Measurements from ENCODE around the gene PAWR. TPM values are rescaled to one million over a fixed set of nuclear protein-coding genes. Genes with fewer than 3 reads are reported as not detected.
"Not testable (repeated sequence)": the region's sequence is repeated elsewhere in the genome, so short reads cannot be mapped to it uniquely, and the experiment has no call there.

PAWR gene
- total RNA-seq, 1 donor from 2014 or later, result 27.7 TPM

DNA sequence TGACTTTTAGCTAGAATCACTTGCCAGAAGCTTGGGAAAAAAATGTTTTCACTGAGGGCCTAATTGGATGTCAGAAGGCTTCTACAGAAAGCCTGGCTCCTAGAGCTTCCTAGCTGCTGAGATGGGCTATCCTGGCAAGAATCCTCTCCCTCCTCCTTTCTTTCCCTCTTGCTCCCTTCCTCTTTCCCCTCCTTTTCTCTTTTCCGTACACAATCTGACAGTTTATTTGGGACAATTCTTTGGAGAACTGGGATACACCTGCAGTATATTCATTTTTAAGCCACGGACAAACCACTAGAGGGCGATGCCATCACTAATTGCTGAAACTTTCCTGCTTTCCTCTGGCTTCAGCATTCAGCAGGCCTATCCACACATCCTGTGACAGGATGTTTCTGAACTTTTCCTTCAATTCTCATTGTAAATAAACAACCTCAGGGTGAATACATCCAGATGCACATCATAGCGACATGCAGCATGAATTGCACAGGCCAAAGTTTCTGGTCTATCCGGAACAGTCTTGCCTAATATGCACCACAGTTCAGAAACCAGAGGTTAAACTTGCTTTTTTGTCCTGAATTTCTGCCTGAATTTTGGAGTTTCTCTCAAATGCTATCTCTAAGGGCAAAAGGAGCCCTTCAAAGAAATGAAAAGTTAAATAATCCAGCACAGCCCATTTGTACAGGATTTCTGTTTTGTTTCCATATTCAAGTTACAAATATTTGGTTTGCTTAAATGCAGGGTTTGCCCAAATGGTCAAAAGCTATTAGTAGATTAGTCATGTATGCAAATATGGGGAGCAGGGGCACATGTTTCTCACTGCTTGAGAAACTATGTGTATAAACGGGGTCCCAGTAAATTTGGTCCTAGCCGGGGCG, 142.8 kb downstream of the PAWR start:
- peak; percentile 81 for DNase-seq

DNA sequence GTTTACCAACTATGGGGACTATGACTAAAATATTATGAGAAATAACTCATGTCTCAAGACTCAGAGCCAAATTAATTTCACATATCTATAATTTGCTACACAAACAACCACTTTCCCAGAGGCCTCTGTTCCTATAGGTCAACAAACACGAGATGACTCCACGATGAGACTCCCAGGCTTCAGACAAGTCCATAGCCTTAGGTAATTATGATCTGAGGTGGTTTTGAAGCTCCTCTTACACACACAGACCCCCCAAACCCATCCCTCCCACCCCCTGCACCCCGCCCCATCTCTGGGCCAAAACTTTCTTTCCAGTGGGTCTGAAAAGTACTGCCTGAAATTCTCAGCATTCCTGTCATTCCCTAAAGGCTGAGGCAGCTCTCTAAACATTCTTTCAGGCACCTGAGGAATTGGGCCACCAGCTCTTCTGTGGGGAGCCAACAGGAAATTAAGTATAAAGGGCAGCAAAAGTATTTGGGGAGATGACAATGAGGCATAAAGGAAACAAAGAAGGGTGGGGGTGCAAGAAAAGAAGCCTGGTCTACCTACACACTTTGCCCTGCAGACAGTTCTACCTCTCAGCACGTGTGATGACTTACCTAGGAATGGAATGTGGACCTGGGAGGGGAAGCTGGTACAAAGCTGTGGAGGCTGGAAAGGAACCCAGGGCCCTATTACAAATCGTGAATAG, 143.6 kb downstream of the PAWR start:
- DNase-seq, result peak; percentile 38

DNA sequence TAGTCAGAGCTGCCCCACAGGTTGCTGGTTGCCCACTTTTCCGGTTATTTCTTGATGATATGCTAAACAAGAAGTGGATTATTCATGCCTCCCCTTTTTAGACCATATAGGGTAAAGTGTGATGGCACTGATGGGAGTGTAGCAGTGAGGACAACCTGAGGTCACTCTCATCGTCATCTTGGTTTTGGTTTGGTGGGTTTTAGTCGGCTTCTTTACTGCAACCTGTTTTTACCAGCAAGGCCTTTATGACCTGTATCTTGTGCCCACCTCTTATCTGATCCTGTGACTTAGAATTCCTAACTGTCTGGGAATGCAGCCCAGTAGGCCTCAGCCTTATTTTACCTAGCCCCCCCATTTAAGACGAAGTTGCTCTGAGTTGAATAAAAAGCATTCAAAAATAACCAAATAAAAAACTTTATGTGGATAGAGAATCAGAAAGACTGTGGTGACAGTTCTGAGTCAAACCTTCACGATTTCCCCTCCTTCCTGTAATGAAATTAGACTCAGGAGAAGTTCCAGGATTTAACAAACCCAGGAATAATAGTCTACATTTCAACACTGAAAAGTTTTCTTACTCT, 144.2 kb downstream of the PAWR start:
- DNase-seq, result no peak

DNA sequence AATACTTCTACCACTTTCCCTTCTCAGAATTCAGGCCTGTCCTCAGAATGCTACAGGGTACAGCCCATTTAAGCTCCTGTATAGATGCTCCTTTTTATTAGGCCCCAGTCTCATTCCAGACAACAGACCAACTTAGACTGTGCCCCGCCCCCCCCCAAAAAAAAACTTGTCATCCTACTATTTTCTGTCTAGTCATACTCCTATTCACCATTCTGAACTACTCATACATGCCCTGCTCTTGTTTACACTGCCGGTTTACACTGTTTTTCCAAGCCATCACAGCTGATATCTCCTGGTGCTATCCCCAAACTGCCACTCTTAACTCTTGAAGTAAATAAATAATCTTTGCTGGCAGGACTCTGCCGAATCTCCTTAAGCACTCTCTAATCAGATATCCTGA, 146.3 kb downstream of the PAWR start:
- not testable (repeated sequence) for DNase-seq

DNA sequence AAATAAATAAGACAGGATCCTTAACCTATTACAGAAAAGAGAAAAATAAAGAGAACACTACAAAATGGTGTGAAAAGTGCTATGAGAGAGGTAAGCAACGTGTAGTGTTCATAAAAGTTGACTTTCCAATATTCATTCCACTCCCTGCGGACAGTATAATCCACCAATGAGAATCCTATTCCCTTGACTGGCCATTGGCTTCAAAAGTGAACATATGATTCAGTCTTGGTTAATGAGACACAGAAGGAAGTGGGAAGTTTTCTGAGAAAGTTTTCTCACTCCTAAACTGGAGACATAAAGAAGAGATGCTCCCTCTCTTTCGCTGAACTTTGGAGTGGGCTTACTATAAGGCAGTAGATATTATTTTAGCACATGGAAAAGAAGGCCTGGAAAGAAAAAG, 153.1 kb downstream of the PAWR start:
- no peak for DNase-seq

DNA sequence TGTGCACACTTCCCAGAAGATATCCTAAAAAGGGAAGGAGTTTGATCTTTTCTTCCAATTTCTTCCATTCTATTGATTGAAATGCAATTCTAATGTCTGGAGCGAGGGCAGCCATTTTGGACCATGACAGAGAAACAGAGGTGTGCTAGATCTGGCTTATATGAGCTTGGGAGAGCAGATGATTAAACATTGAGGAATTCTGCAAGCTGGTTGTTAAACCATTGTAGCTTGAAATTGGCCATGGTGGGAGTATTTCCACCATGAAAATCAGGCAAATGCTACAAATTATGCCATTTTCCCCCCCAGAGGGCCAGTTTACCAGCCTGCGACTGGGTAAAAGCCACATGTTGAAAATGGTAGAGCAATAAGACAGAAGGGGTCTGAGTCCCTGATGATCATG, 155.0 kb downstream of the PAWR start:
- DNase-seq, result no peak

Other genes with a start within 250 kb of the PAWR start
- gene PPP1R12A, start 244.1 kb upstream of the PAWR start, total RNA-seq, result 179 TPM